IPS-20b (cell line): Measurements from ENCODE around the gene PCDHGA1.

ENCODE experiments used
- H3K27ac ChIP-seq: one replicate; pipeline ENCODE4 v1.5.1; 2013; ENCODE audit warnings: low read length
- H3K27me3 ChIP-seq: 2 replicates; pipeline ENCODE4 v1.6.1; 2013; ENCODE audit warnings: mild to moderate bottlenecking, low read length, inconsistent platforms; ENCODE audit not compliant: insufficient read depth
- H3K36me3 ChIP-seq: 2 replicates; pipeline ENCODE4 v1.6.1; 2013; ENCODE audit warnings: low read depth, mild to moderate bottlenecking, inconsistent platforms, low read length, moderate library complexity; ENCODE audit not compliant: insufficient read depth
- H3K4me1 ChIP-seq: 2 replicates; pipeline ENCODE4 v1.6.1; 2013; ENCODE audit warnings: mild to moderate bottlenecking, control low read depth, inconsistent platforms, low read length, moderate library complexity; ENCODE audit not compliant: insufficient read depth
- H3K4me3 ChIP-seq: 2 replicates; pipeline ENCODE4 v1.5.1; 2013; ENCODE audit warnings: mild to moderate bottlenecking, low read length, inconsistent platforms
- H3K9ac ChIP-seq: 2 replicates; pipeline ENCODE4 v1.6.1; 2013; ENCODE audit warnings: low read depth, mild to moderate bottlenecking, inconsistent platforms, low read length, moderate library complexity
- H3K9me3 ChIP-seq: 2 replicates; pipeline ENCODE4 v1.6.1; 2013; ENCODE audit warnings: mild to moderate bottlenecking, low read depth, low read length, inconsistent platforms; ENCODE audit not compliant: insufficient read depth

Gene PCDHGA1

DNA sequence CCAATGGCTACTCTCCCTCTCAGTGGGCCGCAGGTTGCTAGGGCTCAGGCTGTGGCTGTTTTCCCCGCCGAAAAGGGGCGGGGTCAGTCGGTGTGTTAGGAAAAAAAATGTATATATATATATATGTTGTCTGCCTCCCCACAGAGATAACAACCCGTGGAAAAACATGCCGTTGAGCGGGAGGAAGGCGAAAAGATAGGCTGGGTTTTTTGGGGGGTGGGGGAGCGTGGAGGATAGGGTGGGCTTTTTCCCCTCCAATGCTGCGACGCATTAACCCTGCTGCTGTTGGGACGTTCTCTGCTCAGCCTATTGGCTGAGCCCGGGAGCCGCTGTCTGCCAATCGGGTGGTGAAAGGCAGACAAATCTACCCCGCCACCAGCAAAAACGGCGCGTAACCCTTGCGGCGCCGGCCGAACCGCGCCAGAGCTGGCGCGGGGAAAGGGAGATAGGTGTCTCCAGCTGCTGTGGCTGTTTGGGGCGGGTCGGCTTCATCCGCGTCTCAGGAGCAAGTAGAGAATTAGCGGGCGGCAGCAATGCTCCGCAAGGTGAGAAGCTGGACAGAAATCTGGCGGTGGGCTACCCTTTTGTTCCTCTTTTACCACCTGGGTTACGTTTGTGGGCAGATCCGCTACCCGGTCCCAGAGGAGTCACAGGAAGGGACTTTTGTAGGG lies 154.5 kb downstream of the PCDHGA1 start, which contains the start of gene PCDHGC4:
PCDHGC4 (plus strand) TSS at position 390 of the 671 bp plus-strand sequence; CDS start at position 534, 144 bp downstream.
- H3K27ac ChIP-seq: no peak within 1 kb of the TSS
- peaks cover 19% of the 10 kb centered on the region for H3K4me1 ChIP-seq
- peak within 1 kb of the TSS; percentile 75; the same call in 1 of the 2 replicates for H3K9ac ChIP-seq
- H3K36me3 ChIP-seq: no peaks in the 10 kb centered on the region; the same call in 1 of the 2 replicates
- no peaks in the 10 kb centered on the region; the same call in 1 of the 2 replicates for H3K9me3 ChIP-seq
- H3K4me3 ChIP-seq: peak within 1 kb of the TSS; percentile 87
- H3K27me3 ChIP-seq: peaks cover 23% of the 10 kb centered on the region

DNA sequence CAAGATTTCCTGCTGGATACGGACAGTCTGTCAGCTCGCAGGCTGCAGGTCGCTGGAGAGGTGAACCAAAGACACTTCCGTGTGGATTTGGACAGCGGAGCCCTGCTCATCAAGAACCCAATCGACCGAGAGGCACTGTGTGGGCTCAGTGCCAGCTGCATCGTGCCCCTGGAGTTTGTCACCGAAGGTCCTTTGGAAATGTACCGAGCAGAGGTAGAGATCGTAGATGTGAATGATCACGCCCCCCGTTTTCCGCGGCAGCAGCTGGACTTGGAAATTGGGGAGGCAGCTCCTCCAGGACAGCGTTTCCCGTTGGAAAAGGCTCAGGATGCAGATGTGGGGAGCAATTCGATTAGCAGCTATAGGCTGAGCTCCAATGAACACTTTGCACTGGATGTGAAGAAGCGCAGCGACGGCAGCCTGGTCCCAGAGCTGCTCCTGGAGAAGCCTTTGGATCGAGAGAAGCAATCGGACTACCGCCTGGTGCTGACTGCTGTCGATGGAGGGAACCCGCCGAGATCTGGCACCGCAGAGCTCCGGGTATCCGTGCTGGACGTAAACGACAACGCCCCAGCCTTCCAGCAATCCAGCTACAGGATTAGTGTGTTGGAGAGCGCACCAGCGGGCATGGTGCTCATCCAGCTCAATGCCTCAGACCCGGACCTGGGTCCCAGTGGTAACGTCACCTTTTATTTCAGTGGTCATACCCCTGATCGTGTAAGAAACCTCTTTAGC lies 155.2 kb downstream of the PCDHGA1 start:
- Histone ChIP-seq H3K9ac (peak overlapping the region; percentile 75; the same call in 1 of the 2 replicates), H3K4me3 (peak overlapping the region; percentile 87), H3K4me1 (peaks cover 19% of the 10 kb centered on the region), H3K27ac (no peak overlapping the region), H3K27me3 (peaks cover 23% of the 10 kb centered on the region), H3K36me3 (no peaks in the 10 kb centered on the region; the same call in 1 of the 2 replicates), H3K9me3 (no peaks in the 10 kb centered on the region)

DNA sequence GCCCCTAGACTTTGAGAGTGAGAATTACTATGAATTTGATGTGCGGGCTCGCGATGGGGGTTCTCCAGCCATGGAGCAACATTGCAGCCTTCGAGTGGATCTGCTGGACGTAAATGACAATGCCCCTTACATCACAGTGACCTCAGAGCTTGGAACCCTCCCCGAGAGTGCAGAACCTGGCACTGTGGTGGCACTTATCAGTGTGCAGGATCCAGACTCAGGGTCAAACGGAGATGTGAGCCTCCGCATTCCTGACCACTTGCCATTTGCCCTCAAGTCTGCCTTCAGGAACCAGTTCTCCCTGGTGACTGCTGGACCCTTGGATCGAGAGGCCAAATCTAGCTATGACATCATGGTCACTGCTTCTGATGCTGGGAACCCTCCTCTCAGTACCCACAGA lies 155.8 kb downstream of the PCDHGA1 start:
- Histone ChIP-seq H3K9ac (no peak overlapping the region), H3K36me3 (no peaks in the 10 kb centered on the region; the same call in 1 of the 2 replicates), H3K27ac (no peak overlapping the region), H3K27me3 (peaks cover 23% of the 10 kb centered on the region), H3K4me1 (peaks cover 19% of the 10 kb centered on the region), H3K4me3 (peak overlapping the region; percentile 87; the same call in 1 of the 2 replicates), H3K9me3 (no peaks in the 10 kb centered on the region)

DNA sequence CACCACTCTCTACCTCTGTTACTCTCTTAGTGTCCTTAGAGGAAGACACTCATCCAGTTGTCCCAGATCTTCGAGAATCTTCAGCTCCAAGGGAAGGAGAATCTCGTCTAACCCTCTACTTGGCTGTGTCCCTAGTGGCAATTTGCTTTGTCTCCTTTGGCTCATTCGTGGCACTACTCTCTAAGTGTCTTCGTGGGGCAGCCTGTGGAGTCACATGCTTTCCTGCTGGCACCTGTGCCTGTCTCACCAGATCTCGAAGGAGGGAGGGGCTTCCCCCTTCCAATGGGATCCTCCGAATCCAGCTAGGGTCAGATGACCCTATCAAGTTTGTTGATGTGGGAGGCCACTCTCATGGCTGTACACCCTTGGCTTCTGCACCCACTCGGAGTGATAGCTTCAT lies 156.8 kb downstream of the PCDHGA1 start:
- Histone ChIP-seq H3K9ac (no peak overlapping the region), H3K4me3 (no peak overlapping the region), H3K27me3 (peaks cover 23% of the 10 kb centered on the region), H3K27ac (no peak overlapping the region), H3K36me3 (no peaks in the 10 kb centered on the region; the same call in 1 of the 2 replicates), H3K9me3 (no peaks in the 10 kb centered on the region), H3K4me1 (peaks cover 19% of the 10 kb centered on the region)

DNA sequence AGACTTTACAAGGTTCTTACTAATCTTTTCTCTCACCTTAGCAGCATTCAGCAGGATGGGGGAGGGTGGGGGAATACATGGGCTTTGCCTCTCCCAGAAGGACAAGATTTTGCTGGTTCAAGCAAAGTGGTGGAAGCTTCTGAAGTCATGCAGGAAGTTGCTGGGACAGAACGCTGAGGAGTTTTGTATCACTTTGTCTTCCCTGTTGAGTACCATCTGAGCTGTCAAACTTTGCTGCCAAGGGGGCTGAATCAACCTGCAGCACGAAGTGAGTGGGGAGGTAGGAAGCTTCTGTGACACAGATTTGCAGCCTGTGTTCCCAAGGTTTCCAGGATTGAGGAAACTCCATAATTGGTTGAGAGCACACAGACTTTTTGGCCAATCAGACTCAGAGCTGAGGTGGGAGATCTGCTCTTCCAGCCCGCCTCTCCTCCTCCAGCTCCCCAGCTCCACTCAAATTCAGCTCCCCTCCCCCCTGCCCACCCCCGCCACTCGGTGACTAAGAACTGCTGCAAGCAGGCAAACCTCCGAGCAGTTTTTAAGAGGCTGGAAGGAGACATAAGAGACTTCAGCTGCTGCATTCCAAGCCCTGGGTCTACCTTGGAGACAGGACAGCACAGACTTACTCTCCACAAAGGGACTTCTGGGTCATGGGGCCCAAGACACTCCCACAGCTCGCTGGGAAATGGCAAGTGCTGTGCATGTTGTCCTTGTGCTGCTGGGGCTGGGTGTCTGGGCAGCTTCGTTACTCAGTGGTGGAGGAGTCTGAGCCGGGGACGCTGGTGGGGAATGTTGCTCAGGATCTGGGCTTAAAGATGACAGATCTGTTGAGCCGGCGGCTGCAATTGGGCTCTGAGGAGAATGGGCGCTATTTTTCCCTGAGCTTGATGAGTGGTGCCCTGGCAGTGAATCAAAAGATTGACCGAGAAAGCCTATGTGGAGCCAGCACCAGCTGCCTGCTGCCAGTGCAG lies 158.6 kb downstream of the PCDHGA1 start, which contains the start of gene PCDHGC5:
PCDHGC5 (plus strand) TSS at position 491 of the 971 bp plus-strand sequence; CDS start at position 651, 160 bp downstream.
- H3K4me3 ChIP-seq: no peak within 1 kb of the TSS
- H3K27me3 ChIP-seq: peaks cover 23% of the 10 kb centered on the region
- H3K36me3 ChIP-seq: no peaks in the 10 kb centered on the region; the same call in 1 of the 2 replicates
- H3K9me3 ChIP-seq: no peaks in the 10 kb centered on the region
- no peak within 1 kb of the TSS for H3K9ac ChIP-seq
- peaks cover 9% of the 10 kb centered on the region for H3K4me1 ChIP-seq
- H3K27ac ChIP-seq: no peak within 1 kb of the TSS

DNA sequence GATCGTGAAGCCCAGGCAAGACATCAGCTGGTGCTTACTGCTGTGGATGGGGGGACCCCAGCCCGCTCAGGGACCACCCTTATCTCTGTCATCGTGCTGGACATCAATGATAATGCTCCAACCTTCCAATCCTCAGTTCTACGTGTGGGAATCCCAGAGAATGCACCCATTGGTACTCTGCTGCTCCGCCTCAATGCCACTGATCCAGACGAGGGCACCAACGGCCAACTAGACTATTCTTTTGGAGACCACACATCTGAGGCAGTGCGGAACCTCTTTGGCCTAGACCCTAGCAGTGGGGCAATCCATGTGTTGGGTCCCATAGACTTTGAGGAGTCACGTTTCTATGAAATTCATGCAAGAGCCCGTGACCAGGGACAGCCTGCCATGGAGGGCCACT lies 159.5 kb downstream of the PCDHGA1 start:
- Histone ChIP-seq H3K36me3 (no peaks in the 10 kb centered on the region; the same call in 1 of the 2 replicates), H3K9me3 (no peaks in the 10 kb centered on the region), H3K4me3 (no peak overlapping the region), H3K27me3 (peaks cover 23% of the 10 kb centered on the region), H3K27ac (no peak overlapping the region), H3K4me1 (peaks cover 12% of the 10 kb centered on the region), H3K9ac (no peak overlapping the region)

DNA sequence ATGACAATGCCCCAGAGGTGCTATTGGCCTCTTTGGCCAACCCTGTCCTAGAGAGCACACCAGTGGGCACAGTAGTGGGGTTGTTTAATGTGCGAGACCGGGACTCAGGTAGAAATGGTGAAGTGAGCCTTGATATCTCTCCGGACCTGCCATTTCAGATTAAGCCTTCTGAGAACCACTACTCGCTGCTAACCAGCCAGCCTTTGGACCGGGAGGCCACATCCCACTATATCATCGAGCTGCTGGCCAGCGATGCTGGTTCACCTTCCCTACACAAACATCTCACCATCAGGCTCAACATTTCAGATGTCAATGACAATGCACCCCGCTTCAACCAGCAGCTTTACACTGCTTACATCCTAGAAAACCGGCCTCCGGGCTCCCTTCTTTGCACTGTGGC lies 160.0 kb downstream of the PCDHGA1 start:
- H3K27me3 ChIP-seq: peaks cover 19% of the 10 kb centered on the region
- no peaks in the 10 kb centered on the region; the same call in 1 of the 2 replicates for H3K36me3 ChIP-seq
- H3K9ac ChIP-seq: no peak overlapping the region
- no peak overlapping the region for H3K27ac ChIP-seq
- no peaks in the 10 kb centered on the region for H3K9me3 ChIP-seq
- no peak overlapping the region for H3K4me3 ChIP-seq
- peaks cover 16% of the 10 kb centered on the region for H3K4me1 ChIP-seq

DNA sequence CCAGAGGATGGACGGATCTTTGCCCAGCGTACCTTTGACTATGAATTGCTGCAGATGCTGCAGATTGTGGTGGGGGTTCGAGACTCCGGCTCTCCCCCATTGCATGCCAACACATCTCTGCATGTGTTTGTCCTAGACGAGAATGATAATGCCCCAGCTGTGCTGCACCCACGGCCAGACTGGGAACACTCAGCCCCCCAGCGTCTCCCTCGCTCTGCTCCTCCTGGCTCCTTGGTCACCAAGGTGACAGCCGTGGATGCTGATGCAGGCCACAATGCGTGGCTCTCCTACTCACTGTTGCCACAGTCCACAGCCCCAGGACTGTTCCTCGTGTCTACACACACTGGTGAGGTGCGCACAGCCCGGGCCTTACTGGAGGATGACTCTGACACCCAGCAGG lies 160.5 kb downstream of the PCDHGA1 start:
- H3K36me3 ChIP-seq: no peaks in the 10 kb centered on the region; the same call in 1 of the 2 replicates
- no peak overlapping the region for H3K9ac ChIP-seq
- no peaks in the 10 kb centered on the region for H3K9me3 ChIP-seq

DNA sequence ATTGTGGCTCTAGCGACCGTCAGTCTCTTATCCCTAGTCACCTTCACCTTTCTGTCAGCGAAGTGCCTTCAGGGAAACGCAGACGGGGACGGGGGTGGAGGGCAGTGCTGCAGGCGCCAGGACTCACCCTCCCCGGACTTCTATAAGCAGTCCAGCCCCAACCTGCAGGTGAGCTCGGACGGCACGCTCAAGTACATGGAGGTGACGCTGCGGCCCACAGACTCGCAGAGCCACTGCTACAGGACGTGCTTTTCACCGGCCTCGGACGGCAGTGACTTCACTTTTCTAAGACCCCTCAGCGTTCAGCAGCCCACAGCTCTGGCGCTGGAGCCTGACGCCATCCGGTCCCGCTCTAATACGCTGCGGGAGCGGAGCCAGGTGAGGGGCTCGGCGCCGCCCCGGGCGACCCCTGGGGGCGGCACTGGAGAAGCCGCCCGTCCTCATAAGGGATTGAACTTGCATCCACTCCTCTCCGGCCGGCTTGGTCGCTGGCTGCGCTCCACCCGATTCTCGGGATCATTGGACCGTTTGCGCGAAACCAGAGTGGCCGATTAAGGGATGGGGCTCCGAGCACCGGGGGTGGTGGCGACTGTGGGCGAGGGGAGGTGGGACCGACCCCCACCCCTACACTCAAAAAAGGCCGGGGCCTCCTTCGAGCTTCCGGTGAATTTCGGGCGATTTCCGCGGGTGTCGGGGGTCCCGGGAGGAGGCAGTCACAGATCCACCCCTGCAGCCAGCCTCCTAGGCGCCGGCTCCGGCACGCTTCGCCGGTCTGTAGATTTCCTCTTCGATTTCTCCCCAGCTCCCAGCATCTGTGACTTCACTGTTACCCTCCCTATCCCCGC lies 161.2 kb downstream of the PCDHGA1 start:
- no peaks in the 10 kb centered on the region for H3K9me3 ChIP-seq
- H3K4me1 ChIP-seq: peaks cover 29% of the 10 kb centered on the region
- H3K4me3 ChIP-seq: no peak overlapping the region
- no peak overlapping the region for H3K9ac ChIP-seq
- H3K27me3 ChIP-seq: peaks cover 7% of the 10 kb centered on the region
- H3K36me3 ChIP-seq: no peaks in the 10 kb centered on the region; the same call in 1 of the 2 replicates
- no peak overlapping the region for H3K27ac ChIP-seq

More for the DNA sequence above, 160.5 kb downstream of the PCDHGA1 start:
- Histone ChIP-seq H3K4me3 (no peak overlapping the region), H3K27ac (no peak overlapping the region), H3K4me1 (peaks cover 21% of the 10 kb centered on the region), H3K27me3 (peaks cover 14% of the 10 kb centered on the region)

DNA sequence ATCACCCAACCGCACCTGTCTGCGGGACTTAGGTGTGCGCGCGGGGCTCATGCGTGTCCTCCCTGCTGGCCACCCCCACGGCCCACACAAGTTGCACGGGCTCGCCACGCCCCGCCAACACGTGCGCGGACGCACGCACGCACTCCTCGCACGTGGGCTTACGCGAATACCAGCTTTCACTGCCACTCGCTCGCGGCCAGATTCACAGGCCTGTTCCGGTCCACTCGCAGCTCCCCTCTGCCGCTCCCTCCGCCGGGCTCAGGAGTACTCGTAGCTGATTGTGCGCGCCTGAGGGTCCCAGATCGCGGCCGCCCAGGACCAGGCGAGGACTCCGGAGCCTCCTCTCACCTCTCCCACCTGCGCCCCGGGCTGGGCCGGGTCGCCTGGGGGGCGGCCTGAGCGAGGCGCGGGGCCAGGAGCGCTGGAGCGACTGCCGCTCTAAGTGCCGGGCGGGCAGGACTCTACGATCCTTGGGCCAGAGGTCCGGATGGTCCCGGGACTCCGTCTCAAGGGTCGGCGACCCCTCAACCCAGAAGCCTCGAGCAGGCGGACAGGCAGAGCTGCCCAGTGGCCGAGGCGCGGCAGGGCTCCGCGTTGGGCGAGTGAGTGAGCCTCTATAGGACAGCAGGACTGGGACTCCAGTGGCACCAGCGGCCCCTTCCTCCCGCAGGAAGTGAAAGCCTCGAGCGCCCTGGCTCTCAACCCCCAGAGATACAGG lies 162.0 kb downstream of the PCDHGA1 start:
- no peak overlapping the region for H3K27ac ChIP-seq
- no peaks in the 10 kb centered on the region for H3K9me3 ChIP-seq
- no peak overlapping the region for H3K9ac ChIP-seq
- H3K36me3 ChIP-seq: no peaks in the 10 kb centered on the region; the same call in 1 of the 2 replicates
- no peak overlapping the region for H3K4me3 ChIP-seq
- no peaks in the 10 kb centered on the region for H3K27me3 ChIP-seq
- H3K4me1 ChIP-seq: peaks cover 30% of the 10 kb centered on the region
